Endodermal cell (in vitro differentiated cells): ENCODE results near the gene RPH3AL. TPM values are rescaled to one million over a fixed set of nuclear protein-coding genes. Genes with fewer than 3 reads are reported as not detected.

Source experiments
- DNase-seq: peaks from one replicate; pipeline ENCODE4 v3.0.0-alpha.2; 2017
- H3K27ac ChIP-seq: 2 replicates; pipeline ENCODE4 v1.5.1; 2013; ENCODE audit warnings: mild to moderate bottlenecking, low read depth, low read length, moderate library complexity
- H3K27me3 ChIP-seq: 2 replicates; pipeline ENCODE4 v1.6.1; 2013; ENCODE audit warnings: mild to moderate bottlenecking, low read length, moderate library complexity; ENCODE audit not compliant: insufficient read depth, control insufficient read depth, poor library complexity, severe bottlenecking
- H3K36me3 ChIP-seq: 2 replicates; pipeline ENCODE4 v1.7.0; 2013; ENCODE audit warnings: mild to moderate bottlenecking, low read length, moderate library complexity; ENCODE audit not compliant: control insufficient read depth, insufficient read depth
- H3K4me1 ChIP-seq: one replicate; pipeline ENCODE4 v1.7.0; 2013; ENCODE audit warnings: low read length; ENCODE audit not compliant: control insufficient read depth, insufficient read depth
- H3K4me3 ChIP-seq: 2 replicates; pipeline ENCODE4 v1.5.1; 2013; ENCODE audit warnings: mild to moderate bottlenecking, low read length, moderate library complexity
- H3K9ac ChIP-seq: 2 replicates; pipeline ENCODE4 v1.6.1; 2013; ENCODE audit warnings: mild to moderate bottlenecking, low read length, moderate library complexity; ENCODE audit not compliant: poor library complexity, severe bottlenecking; ENCODE audit errors: extremely low read depth
- H3K9me3 ChIP-seq: 2 replicates; pipeline ENCODE4 v1.6.1; 2013; ENCODE audit warnings: mild to moderate bottlenecking, low read length, moderate library complexity; ENCODE audit not compliant: control insufficient read depth
- H3K27ac Mint-ChIP-seq: 2 replicates; pipeline ENCODE4 v1.8.0; 2020; ENCODE audit warnings: mixed read lengths
- H3K27me3 Mint-ChIP-seq: 2 replicates; pipeline ENCODE4 v1.8.0; 2021; ENCODE audit warnings: mild to moderate bottlenecking, mixed read lengths; ENCODE audit not compliant: insufficient read depth
- H3K36me3 Mint-ChIP-seq: 2 replicates; pipeline ENCODE4 v1.8.0; 2020; ENCODE audit warnings: low read depth, mixed read lengths
- H3K4me1 Mint-ChIP-seq: 2 replicates; pipeline ENCODE4 v1.8.0; 2020; ENCODE audit warnings: mixed read lengths
- H3K4me3 Mint-ChIP-seq: 2 replicates; pipeline ENCODE4 v1.8.0; 2020; ENCODE audit warnings: mild to moderate bottlenecking, moderate library complexity, mixed read lengths
- H3K9me3 Mint-ChIP-seq: 2 replicates; pipeline ENCODE4 v1.8.0; 2020; ENCODE audit warnings: mild to moderate bottlenecking, mixed read lengths
- CTCF ChIP-seq: fragments of 200-600 bp; sonication (generic); conservative IDR thresholded peaks from 2 replicates; pipeline ENCODE4 v1.5.0; 2021; ENCODE audit warnings: antibody characterized with exemption, mild to moderate bottlenecking
- WGBS, 2 experiments: methylation state at CpG; one replicate each; pipeline versions ENCODE4 v1.1.5 to v1.1.7; 2013; ENCODE audit warnings: missing lambda C conversion rate in 2 of 2, mixed read lengths in 1 of 2; ENCODE audit not compliant: insufficient coverage in 1 of 2, insufficient read length in 1 of 2; 5-methylcytosine and 5-hydroxymethylcytosine counted together
- total RNA-seq, 2 donors: library from RNA; stranded (reverse); fragmentation: NEBNext Ultra II Directional in 1 of 2; extraction: Animal tissue kit (Norgen Biotek cat#: 25700) in 1 of 2; gene quantifications; 2 replicates in 1 of 2; 3 replicates in 1 of 2; pipeline ENCODE4 v1.2.1, GENCODE V29; 2021

The RPH3AL gene
- total RNA-seq, 2 donors from 2014 or later, result 14.7 to 16.9 TPM

- TF ChIP-seq CTCF, result no peak
- Mint-ChIP-seq H3K27ac (no peak overlapping the region), H3K36me3 (no peaks in the 10 kb centered on the region), H3K27me3 (no peaks in the 10 kb centered on the region), H3K4me3 (no peak overlapping the region), H3K4me1 (peaks cover 3% of the 10 kb centered on the region), H3K9me3 (no peaks in the 10 kb centered on the region)
- H3K36me3 ChIP-seq, result no peaks in the 10 kb centered on the region
- WGBS, 2 experiments, result 88 to 90% methylated on average over 8 to 10 of the region's 10 CpGs
- peak overlapping the region; percentile 76 for H3K4me3 ChIP-seq
- no peak for DNase-seq
- H3K27ac ChIP-seq, result no peak overlapping the region
- H3K9ac ChIP-seq, result peak overlapping the region; percentile 30
- no peaks in the 10 kb centered on the region for H3K9me3 ChIP-seq
- no peaks in the 10 kb centered on the region for H3K27me3 ChIP-seq
- H3K4me1 ChIP-seq, result no peaks in the 10 kb centered on the region
These were observed 137.7 kb downstream of the RPH3AL start for GRCh38 chr17:214881-215331.

- peaks cover 5% of the 10 kb centered on the region for H3K9me3 Mint-ChIP-seq
- no peak for DNase-seq
- Histone ChIP-seq H3K9ac (no peak overlapping the region), H3K27ac (no peak overlapping the region), H3K9me3 (no peaks in the 10 kb centered on the region), H3K4me3 (no peak overlapping the region), H3K36me3 (no peaks in the 10 kb centered on the region), H3K4me1 (no peaks in the 10 kb centered on the region), H3K27me3 (no peaks in the 10 kb centered on the region)
- H3K27ac Mint-ChIP-seq, result no peak overlapping the region
- H3K4me3 Mint-ChIP-seq, result no peak overlapping the region
- no peaks in the 10 kb centered on the region for H3K36me3 Mint-ChIP-seq
- WGBS, 2 experiments, result 94 to 98% methylated on average over 10 to 25 of the region's 25 CpGs
- peaks cover 3% of the 10 kb centered on the region for H3K4me1 Mint-ChIP-seq
- no peak for TF ChIP-seq CTCF
- no peaks in the 10 kb centered on the region for H3K27me3 Mint-ChIP-seq
These were observed 139.1 kb downstream of the RPH3AL start for GRCh38 chr17:213286-214105.

- no peak overlapping the region for H3K4me3 ChIP-seq
- no peak overlapping the region for H3K27ac ChIP-seq
- H3K36me3 ChIP-seq, result no peaks in the 10 kb centered on the region
- Mint-ChIP-seq H3K36me3 (peaks cover 9% of the 10 kb centered on the region), H3K9me3 (peaks cover 14% of the 10 kb centered on the region), H3K27me3 (peaks cover 4% of the 10 kb centered on the region), H3K27ac (no peak overlapping the region), H3K4me1 (no peaks in the 10 kb centered on the region), H3K4me3 (no peak overlapping the region)
- H3K4me1 ChIP-seq, result no peaks in the 10 kb centered on the region
- DNase-seq, result no peak
- no peak overlapping the region for H3K9ac ChIP-seq
- 96 to 98% methylated on average over 6 to 8 of the region's 8 CpGs for WGBS, 2 experiments
- H3K9me3 ChIP-seq, result no peaks in the 10 kb centered on the region
- H3K27me3 ChIP-seq, result no peaks in the 10 kb centered on the region
- TF ChIP-seq CTCF, result no peak
These were observed 142.2 kb downstream of the RPH3AL start for GRCh38 chr17:210402-210801.
